Measurements from ENCODE around the gene EPHB1.

The EPHB1 gene

GRCh38 chr3:134932035-134932434 lies 137.0 kb downstream of the EPHB1 start:
- TF ChIP-seq POU6F1 (CRISPR knock-in tag; IDR thresholded peaks at IDR 0.05; ENCODE audit: borderline replicate concordance, low read depth) = no peak
- TF ChIP-seq ZNF8 (CRISPR knock-in tag; IDR thresholded peaks at IDR 0.05) = no peak
- TF ChIP-seq GLIS3 (CRISPR knock-in tag; IDR thresholded peaks at IDR 0.05) = no peak
- TF ChIP-seq ZNF565 (CRISPR knock-in tag; conservative IDR thresholded peaks at IDR 0.05; ENCODE audit: low read depth) = no peak
- TF ChIP-seq ISL1 (CRISPR knock-in tag; IDR thresholded peaks at IDR 0.05) = no peak
- TF ChIP-seq TCF4 (CRISPR knock-in tag; IDR thresholded peaks at IDR 0.05; ENCODE audit: borderline replicate concordance) = no peak
- no peak for TF ChIP-seq ZNF70 (CRISPR knock-in tag; IDR thresholded peaks at IDR 0.05)
- no peak for TF ChIP-seq CREB5 (CRISPR knock-in tag; IDR thresholded peaks at IDR 0.05; ENCODE audit: low read depth)
- TF ChIP-seq TOX (CRISPR knock-in tag; IDR thresholded peaks at IDR 0.05; ENCODE audit: borderline replicate concordance) = no peak
- no peak for TF ChIP-seq CSDC2 (CRISPR knock-in tag; IDR thresholded peaks at IDR 0.05)
- no peak for TF ChIP-seq TSHZ2 (CRISPR knock-in tag; IDR thresholded peaks at IDR 0.05)
- TF ChIP-seq BACH2 (CRISPR knock-in tag; IDR thresholded peaks at IDR 0.05; ENCODE audit: borderline replicate concordance) = no peak
- no peak for TF ChIP-seq SNAI2 (CRISPR knock-in tag; IDR thresholded peaks at IDR 0.05)
- TF ChIP-seq ZFP3 (CRISPR knock-in tag; IDR thresholded peaks at IDR 0.05) = no peak
- TF ChIP-seq PPARA (CRISPR knock-in tag; IDR thresholded peaks at IDR 0.05; ENCODE audit: borderline replicate concordance) = no peak
- TF ChIP-seq ZC3H10 (CRISPR knock-in tag; IDR thresholded peaks at IDR 0.05) = no peak
- TF ChIP-seq PATZ1 (CRISPR knock-in tag; IDR thresholded peaks at IDR 0.05; ENCODE audit: borderline replicate concordance) = no peak
- TF ChIP-seq CSRNP3 (CRISPR knock-in tag; IDR thresholded peaks at IDR 0.05) = no peak
- no peak for ATAC-seq

- ATAC-seq = no peak
- no peak for TF ChIP-seq OSR1 (CRISPR knock-in tag; IDR thresholded peaks at IDR 0.05)
- no peak for TF ChIP-seq PPARA (CRISPR knock-in tag; IDR thresholded peaks at IDR 0.05; ENCODE audit: borderline replicate concordance)
- no peak for TF ChIP-seq ARNTL (CRISPR knock-in tag; IDR thresholded peaks at IDR 0.05; ENCODE audit: borderline replicate concordance, low read depth)
- no peak for TF ChIP-seq POU6F1 (CRISPR knock-in tag; IDR thresholded peaks at IDR 0.05; ENCODE audit: borderline replicate concordance, low read depth)
- TF ChIP-seq CREB5 (CRISPR knock-in tag; IDR thresholded peaks at IDR 0.05; ENCODE audit: low read depth) = no peak
- no peak for TF ChIP-seq PATZ1 (CRISPR knock-in tag; IDR thresholded peaks at IDR 0.05; ENCODE audit: borderline replicate concordance)
- TF ChIP-seq CSRNP3 (CRISPR knock-in tag; IDR thresholded peaks at IDR 0.05) = no peak
- TF ChIP-seq ZNF565 (CRISPR knock-in tag; conservative IDR thresholded peaks at IDR 0.05; ENCODE audit: low read depth) = no peak
- TF ChIP-seq TOX (CRISPR knock-in tag; IDR thresholded peaks at IDR 0.05; ENCODE audit: borderline replicate concordance) = no peak
- no peak for TF ChIP-seq ZFP30 (CRISPR knock-in tag; IDR thresholded peaks at IDR 0.05)
- TF ChIP-seq BACH2 (CRISPR knock-in tag; IDR thresholded peaks at IDR 0.05; ENCODE audit: borderline replicate concordance) = no peak
Measured at GRCh38 chr3:134933997-134934396, 138.9 kb downstream of the EPHB1 start.

All from SK-N-SH treated with all-trans-retinoic acid at 6 μM for 48 hours (cell line).